HCT116 (cell line): ENCODE measurements around the gene VCAN. TPM values are rescaled to one million over a fixed set of nuclear protein-coding genes. Genes with fewer than 3 reads are reported as not detected.

Source experiments
- ATAC-seq: fragments of 200-7000 bp; cut with Tn5 transposase; 2 replicates; pipeline ENCODE4 v1.9.1; 2020; ENCODE audit warnings: mild to moderate bottlenecking, moderate library complexity
- BruUV-seq: library from RNA; stranded (reverse); fragments of 400-500 nt; replicated peaks from 2 replicates; lab custom pipeline; 2021; lab: Mats Ljungman, UMichigan
- CTCF ChIA-PET: fragments of 300-600 bp; sonication (Branson Sonifier 250); formaldehyde crosslinking; loops from one replicate; lab custom pipeline; 2021; ENCODE audit warnings: antibody characterized with exemption; lab: Charles Lee
- POLR2A ChIA-PET: fragments of 300-600, 350-600 bp; sonication (Branson Sonifier 250); formaldehyde crosslinking; loops from one replicate; lab custom pipeline; 2021; ENCODE audit warnings: antibody characterized with exemption; lab: Charles Lee
- RAD21 ChIA-PET, 2 experiments: fragments of 300-600 bp; sonication (Branson Sonifier 250); formaldehyde crosslinking; loops; one replicate each; lab custom pipeline; 2023; ENCODE audit warnings: low total read pairs in 2 of 2; ENCODE audit not compliant: uncharacterized antibody in 2 of 2, unreplicated experiment in 2 of 2, low non-redundant PET in 1 of 2; lab: Charles Lee
- DNase-seq: peaks from one replicate; pipeline ENCODE4 v3.0.0-alpha.2; 2010; ENCODE audit warnings: low read depth, low spot score
- H2AFZ ChIP-seq: fragments of 200-600 bp; shearing (Covaris generic), sonication (generic); 2 replicates; pipeline ENCODE4 v1.6.1; 2017; ENCODE audit warnings: low read depth, mixed run types, mixed read lengths, antibody characterized with exemption, low read length; ENCODE audit not compliant: poor library complexity, severe bottlenecking
- H3K27ac ChIP-seq: 2 replicates; pipeline ENCODE4 v1.5.1; 2012; ENCODE audit warnings: low read depth, low read length
- H3K27me3 ChIP-seq: fragments of 200-600 bp; sonication (generic); 2 replicates; pipeline ENCODE4 v1.6.1; 2016; ENCODE audit warnings: mixed run types, low read length, mixed read lengths; ENCODE audit not compliant: insufficient read depth
- H3K36me3 ChIP-seq, 2 experiments: fragments of 200-500 bp in 1 of 2; fragments of 200-600 bp in 1 of 2; sonication (Bioruptor generic) in 1 of 2; sonication (generic) in 1 of 2; 2 replicates each; pipeline versions ENCODE4 v1.5.1 to v1.6.1; 2014 to 2016; ENCODE audit warnings: low read length in 2 of 2, inconsistent platforms in 1 of 2, mixed read lengths in 1 of 2, mixed run types in 1 of 2; ENCODE audit not compliant: insufficient read depth in 2 of 2, control insufficient read depth in 1 of 2
- H3K4me1 ChIP-seq, 2 experiments: fragments of 200-600 bp in 1 of 2; sonication (generic) in 1 of 2; 2 replicates each; pipeline versions ENCODE4 v1.5.1 to v1.6.1; 2012 to 2017; ENCODE audit warnings: low read length in 2 of 2, inconsistent platforms in 1 of 2, mild to moderate bottlenecking in 1 of 2, mixed read lengths in 1 of 2, mixed run types in 1 of 2, moderate library complexity in 1 of 2; ENCODE audit not compliant: insufficient read depth in 2 of 2, control insufficient read depth in 1 of 2
- H3K4me2 ChIP-seq: fragments of 200-600 bp; sonication (generic); 2 replicates; pipeline ENCODE4 v1.6.1; 2017; ENCODE audit warnings: mixed run types, low read length, mixed read lengths
- H3K4me3 ChIP-seq, 2 experiments: fragments of 200-600 bp in 1 of 2; sonication (generic) in 1 of 2; replicated peaks in 1 of 2; 2 replicates each; pipeline ENCODE4 v1.5.1; 2011 to 2016; ENCODE audit warnings: low read length in 2 of 2, control low read depth in 1 of 2, low read depth in 1 of 2, mild to moderate bottlenecking in 1 of 2, mixed read lengths in 1 of 2, mixed run types in 1 of 2
- H3K79me2 ChIP-seq: fragments of 200-600 bp; sonication (generic); 2 replicates; pipeline ENCODE4 v1.6.1; 2017; ENCODE audit warnings: mild to moderate bottlenecking, mixed run types, low read length, moderate library complexity, mixed read lengths; ENCODE audit not compliant: insufficient read depth
- H3K9ac ChIP-seq: fragments of 200-600 bp; sonication (generic); 2 replicates; pipeline ENCODE4 v1.6.1; 2016; ENCODE audit warnings: low read length, mixed read lengths
- H3K9me2 ChIP-seq: fragments of 200-600 bp; sonication (generic), shearing (Covaris generic); 2 replicates; pipeline ENCODE4 v1.6.1; 2017; ENCODE audit warnings: mixed run types, mild to moderate bottlenecking, moderate library complexity; ENCODE audit not compliant: insufficient read depth
- H3K9me3 ChIP-seq, 2 experiments: fragments of 200-500 bp in 1 of 2; fragments of 200-600 bp in 1 of 2; sonication (Bioruptor generic) in 1 of 2; sonication (generic) in 1 of 2; 2 replicates each; pipeline ENCODE4 v1.6.1; 2014 to 2017; ENCODE audit warnings: low read length in 2 of 2, mixed read lengths in 2 of 2, inconsistent platforms in 1 of 2, low read depth in 1 of 2, mild to moderate bottlenecking in 1 of 2, mixed run types in 1 of 2, moderate library complexity in 1 of 2; ENCODE audit not compliant: control insufficient read depth in 1 of 2, insufficient read depth in 1 of 2
- H4K20me1 ChIP-seq: fragments of 200-600 bp; sonication (generic), shearing (Covaris generic); 2 replicates; pipeline ENCODE4 v1.6.1; 2017; ENCODE audit warnings: mixed run types, mild to moderate bottlenecking, moderate library complexity; ENCODE audit not compliant: insufficient read depth
- CBX3 ChIP-seq: IDR thresholded peaks from 2 replicates; pipeline ENCODE4 v1.6.1; 2012; ENCODE audit warnings: low read depth
- CTCF ChIP-seq, 3 experiments: fragments of 200-600 bp in 1 of 3; sonication (generic) in 1 of 3; IDR thresholded peaks in 2 of 3; conservative IDR thresholded peaks in 1 of 3; 2 replicates each; pipeline ENCODE4 v1.5.1; 2012 to 2017; ENCODE audit warnings: low read depth in 2 of 3, low read length in 2 of 3, antibody characterized with exemption in 1 of 3, borderline replicate concordance in 1 of 3, control low read depth in 1 of 3, mild to moderate bottlenecking in 1 of 3, mixed read lengths in 1 of 3, mixed run types in 1 of 3, moderate library complexity in 1 of 3; ENCODE audit not compliant: insufficient read depth in 1 of 3
- ELF1 ChIP-seq: IDR thresholded peaks from 2 replicates; pipeline ENCODE4 v1.6.1; 2012; ENCODE audit warnings: low read depth, borderline replicate concordance
- EZH2 ChIP-seq: fragments of 200-600 bp; sonication (generic); IDR thresholded peaks from 2 replicates; pipeline ENCODE4 v1.6.1; 2017; ENCODE audit warnings: antibody characterized with exemption, mixed run types
- EZH2phosphoT487 ChIP-seq: fragments of 200-600 bp; IDR thresholded peaks from 2 replicates; pipeline ENCODE4 v1.6.1; 2018; ENCODE audit warnings: antibody characterized with exemption, borderline replicate concordance
- FOSL1 ChIP-seq: IDR thresholded peaks from 2 replicates; pipeline ENCODE4 v1.6.1; 2012; ENCODE audit warnings: low read depth
- MAX ChIP-seq: IDR thresholded peaks from 2 replicates; pipeline ENCODE4 v1.6.1; 2012
- POLR2AphosphoS5 ChIP-seq: IDR thresholded peaks from 2 replicates; pipeline ENCODE4 v1.6.1; 2011; ENCODE audit warnings: mild to moderate bottlenecking, low read depth, low read length, moderate library complexity
- RAD21 ChIP-seq: IDR thresholded peaks from 2 replicates; pipeline ENCODE4 v1.6.1; 2012; ENCODE audit warnings: low read depth, mild to moderate bottlenecking
- SIN3A ChIP-seq: IDR thresholded peaks from 2 replicates; pipeline ENCODE4 v1.6.1; 2012; ENCODE audit warnings: low read depth
- SP1 ChIP-seq: IDR thresholded peaks from 2 replicates; pipeline ENCODE4 v1.6.1; 2012; ENCODE audit warnings: low read depth
- SRF ChIP-seq: IDR thresholded peaks from 2 replicates; pipeline ENCODE4 v1.6.1; 2012; ENCODE audit warnings: low read depth
- YY1 ChIP-seq: IDR thresholded peaks from 2 replicates; pipeline ENCODE4 v1.6.1; 2011; ENCODE audit warnings: low read length, low read depth, moderate library complexity, mild to moderate bottlenecking; ENCODE audit not compliant: insufficient replicate concordance; ENCODE audit errors: extremely low read depth
- ZNF274 ChIP-seq: fragments of 200-500 bp; sonication (Bioruptor generic); IDR thresholded peaks from 2 replicates; pipeline ENCODE4 v1.6.1; 2014; ENCODE audit warnings: mild to moderate bottlenecking, low read depth, low read length, inconsistent platforms
- intact Hi-C: fragments of 100-400 bp; cut with micrococcal nuclease; formaldehyde crosslinking; loops from 2 replicates; pipeline ENCODE4 v1.10.0; 2022
- total RNA-seq: library from RNA; stranded (reverse); gene quantifications from one replicate; pipeline ENCODE4 v1.2.1, GENCODE V29; 2021; ENCODE audit not compliant: unreplicated experiment
- TF ChIP-seq, protein P1 (sequence below): IDR thresholded peaks from 2 replicates; pipeline ENCODE4 v1.6.1; 2012; ENCODE audit warnings: low read depth

Gene VCAN
- total RNA-seq, 1 experiment from 2014 or later, result 49.9 TPM

DNA sequence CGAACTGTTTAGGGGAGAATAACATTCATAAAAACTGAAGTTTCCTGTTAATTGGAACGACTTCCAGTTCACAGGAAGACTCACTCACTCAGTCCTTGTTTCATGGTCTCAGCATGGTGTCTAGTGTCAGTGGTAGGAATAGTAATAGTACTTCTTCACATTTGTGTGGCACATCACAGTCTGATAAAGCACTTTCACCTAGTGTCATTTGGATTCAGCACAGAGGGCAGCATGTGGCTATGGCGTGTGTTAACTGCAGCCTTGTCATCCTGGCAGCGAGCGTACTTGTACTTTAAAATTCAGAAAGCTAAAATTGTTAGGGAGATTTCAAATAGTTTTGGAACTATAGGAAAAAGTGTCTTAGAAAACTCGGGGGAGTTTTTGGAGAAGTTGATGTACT, 72.4 kb downstream of the VCAN start:
- Histone ChIP-seq H3K36me3 (no peaks in the 10 kb centered on the region), H2AFZ (no peak overlapping the region), H4K20me1 (no peaks in the 10 kb centered on the region), H3K9me2 (no peaks in the 10 kb centered on the region), H3K4me3 (no peak overlapping the region), H3K9me3 (no peaks in the 10 kb centered on the region), H3K79me2 (no peaks in the 10 kb centered on the region; the same call in 1 of the 2 replicates), H3K9ac (no peak overlapping the region), H3K4me1 (no peaks in the 10 kb centered on the region), H3K27me3 (no peaks in the 10 kb centered on the region), H3K27ac (no peak overlapping the region)
- BruUV-seq, result no TSS peak
- intact Hi-C loops, result no loop called here
- ChIA-PET RAD21 (no interaction called here), POLR2A (no interaction called here)
- ATAC-seq, result no peak
- TF ChIP-seq EZH2phosphoT487 (no peak), CTCF (IDR thresholded peaks at IDR 0.05 in 2 of 3, conservative IDR thresholded peaks at IDR 0.05 in 1 of 3; ENCODE audit: borderline replicate concordance in 1 of 3, insufficient read depth in 1 of 3, low read depth in 2 of 3, low read length in 2 of 3) (no peak)
- TF ChIP-seq, all 23 proteins: peak for 0
- CTCF ChIA-PET, result no interaction called here
- no peak overlapping the region for H3K4me2 ChIP-seq
- DNase-seq, result no peak

- no peak for ATAC-seq
- no peaks in the 10 kb centered on the region for H3K4me1 ChIP-seq
- RAD21 ChIA-PET, result no interaction called here
- intact Hi-C loops, result no loop called here
- no peak for TF ChIP-seq EZH2phosphoT487
- TF ChIP-seq YY1, result no peak
- no peak for TF ChIP-seq ZNF274
- no peak for TF ChIP-seq CBX3
- TF ChIP-seq POLR2AphosphoS5, result no peak
- TF ChIP-seq MAX, result no peak
- no peak for TF ChIP-seq EZH2
- no peak for TF ChIP-seq SP1
- TF ChIP-seq ELF1, result no peak
- no peak for TF ChIP-seq RAD21
- no peak for TF ChIP-seq SRF
- no peak for TF ChIP-seq FOSL1
- TF ChIP-seq, protein P1, sequence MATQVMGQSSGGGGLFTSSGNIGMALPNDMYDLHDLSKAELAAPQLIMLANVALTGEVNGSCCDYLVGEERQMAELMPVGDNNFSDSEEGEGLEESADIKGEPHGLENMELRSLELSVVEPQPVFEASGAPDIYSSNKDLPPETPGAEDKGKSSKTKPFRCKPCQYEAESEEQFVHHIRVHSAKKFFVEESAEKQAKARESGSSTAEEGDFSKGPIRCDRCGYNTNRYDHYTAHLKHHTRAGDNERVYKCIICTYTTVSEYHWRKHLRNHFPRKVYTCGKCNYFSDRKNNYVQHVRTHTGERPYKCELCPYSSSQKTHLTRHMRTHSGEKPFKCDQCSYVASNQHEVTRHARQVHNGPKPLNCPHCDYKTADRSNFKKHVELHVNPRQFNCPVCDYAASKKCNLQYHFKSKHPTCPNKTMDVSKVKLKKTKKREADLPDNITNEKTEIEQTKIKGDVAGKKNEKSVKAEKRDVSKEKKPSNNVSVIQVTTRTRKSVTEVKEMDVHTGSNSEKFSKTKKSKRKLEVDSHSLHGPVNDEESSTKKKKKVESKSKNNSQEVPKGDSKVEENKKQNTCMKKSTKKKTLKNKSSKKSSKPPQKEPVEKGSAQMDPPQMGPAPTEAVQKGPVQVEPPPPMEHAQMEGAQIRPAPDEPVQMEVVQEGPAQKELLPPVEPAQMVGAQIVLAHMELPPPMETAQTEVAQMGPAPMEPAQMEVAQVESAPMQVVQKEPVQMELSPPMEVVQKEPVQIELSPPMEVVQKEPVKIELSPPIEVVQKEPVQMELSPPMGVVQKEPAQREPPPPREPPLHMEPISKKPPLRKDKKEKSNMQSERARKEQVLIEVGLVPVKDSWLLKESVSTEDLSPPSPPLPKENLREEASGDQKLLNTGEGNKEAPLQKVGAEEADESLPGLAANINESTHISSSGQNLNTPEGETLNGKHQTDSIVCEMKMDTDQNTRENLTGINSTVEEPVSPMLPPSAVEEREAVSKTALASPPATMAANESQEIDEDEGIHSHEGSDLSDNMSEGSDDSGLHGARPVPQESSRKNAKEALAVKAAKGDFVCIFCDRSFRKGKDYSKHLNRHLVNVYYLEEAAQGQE, result no peak
- TF ChIP-seq SIN3A, result no peak
- TF ChIP-seq, all 23 proteins: peak for 0
- H3K27ac ChIP-seq, result no peak overlapping the region
- BruUV-seq, result no TSS peak
- ChIA-PET CTCF (no interaction called here), POLR2A (no interaction called here)
- no peaks in the 10 kb centered on the region; the same call in 1 of the 2 replicates for H3K79me2 ChIP-seq
- H3K4me2 ChIP-seq, result no peak overlapping the region
- H3K27me3 ChIP-seq, result no peaks in the 10 kb centered on the region
- H3K4me3 ChIP-seq, result no peak overlapping the region
- DNase-seq, result no peak
- no peaks in the 10 kb centered on the region for H3K9me3 ChIP-seq
- no peak overlapping the region for H3K9ac ChIP-seq
- no peaks in the 10 kb centered on the region for H3K36me3 ChIP-seq
- H2AFZ ChIP-seq, result no peak overlapping the region
- no peaks in the 10 kb centered on the region for H4K20me1 ChIP-seq
- no peaks in the 10 kb centered on the region for H3K9me2 ChIP-seq
These were observed 75.6 kb downstream of the VCAN start for GRCh38 chr5:83547161-83547560.
